Stimulated activated CD8-positive, alpha-beta memory T cell treated with anti-CD3 and anti-CD28 coated beads, Interleukin-4, amount 100 ng/mL, for 48 hours (primary cell): Measurements from ENCODE around the gene CEACAM19.

Source experiments
- DNase-seq: peaks from one replicate; pipeline ENCODE4 v3.0.0-alpha.2; 2020

CEACAM19 gene

GRCh38 chr19:44723952-44724319 lies 52.7 kb downstream of the CEACAM19 start:
- peak; percentile 87 for DNase-seq

GRCh38 chr19:44725251-44725650 lies 54.0 kb downstream of the CEACAM19 start:
- no peak for DNase-seq

DNA sequence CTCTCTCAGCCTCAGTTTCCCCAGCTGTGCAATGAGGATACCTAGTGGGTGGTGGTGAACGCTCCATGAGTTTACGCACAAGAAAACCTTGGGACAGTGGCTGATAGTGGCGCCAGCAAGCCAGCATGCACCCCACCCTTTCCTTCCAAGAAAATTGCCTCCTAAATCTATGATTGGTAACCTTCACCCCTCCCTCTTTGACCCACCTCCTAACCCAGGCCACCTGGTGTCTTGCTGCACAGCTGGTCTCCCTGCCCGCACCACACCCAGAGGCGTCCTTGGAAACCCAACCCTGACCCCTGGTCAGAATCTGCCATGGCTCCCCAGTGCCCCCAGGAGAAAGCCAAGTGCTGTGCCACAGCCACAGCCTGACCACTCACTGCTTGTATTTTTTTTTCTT lies 54.4 kb downstream of the CEACAM19 start:
- DNase-seq, result no peak

- DNase-seq, result no peak
Measured at GRCh38 chr19:44726465-44726864, 55.2 kb downstream of the CEACAM19 start.

- DNase-seq, result no peak
Measured at GRCh38 chr19:44728178-44728577, 56.9 kb downstream of the CEACAM19 start.

DNA sequence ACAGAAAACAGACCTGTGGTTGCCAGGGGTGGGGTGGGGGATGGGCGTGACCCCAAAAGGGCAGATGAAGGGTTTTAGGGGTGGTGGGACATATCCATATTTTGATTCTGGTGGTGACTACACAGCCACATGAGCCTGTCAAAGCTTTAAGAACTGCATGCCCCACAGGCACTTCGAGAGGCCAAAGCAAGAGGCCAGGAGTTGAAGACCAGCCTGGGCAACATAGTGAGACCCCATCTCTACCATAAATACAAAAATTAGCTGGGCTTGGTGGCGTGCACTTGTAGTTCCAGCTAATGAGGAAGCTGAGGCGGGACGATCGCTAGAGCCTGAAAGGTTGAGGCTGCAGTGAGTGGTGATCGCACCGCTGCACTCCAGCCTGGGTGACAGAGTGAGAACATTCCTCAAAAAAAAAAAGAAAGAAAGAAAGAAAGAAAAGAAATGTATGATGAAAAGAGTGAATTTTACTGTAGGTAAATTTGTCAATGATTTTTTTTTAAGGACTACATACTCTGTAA lies 58.3 kb downstream of the CEACAM19 start:
- no peak for DNase-seq

GRCh38 chr19:44731081-44731480 lies 59.8 kb downstream of the CEACAM19 start:
- DNase-seq, result no peak

GRCh38 chr19:44731622-44732021 lies 60.3 kb downstream of the CEACAM19 start:
- no peak for DNase-seq

DNA sequence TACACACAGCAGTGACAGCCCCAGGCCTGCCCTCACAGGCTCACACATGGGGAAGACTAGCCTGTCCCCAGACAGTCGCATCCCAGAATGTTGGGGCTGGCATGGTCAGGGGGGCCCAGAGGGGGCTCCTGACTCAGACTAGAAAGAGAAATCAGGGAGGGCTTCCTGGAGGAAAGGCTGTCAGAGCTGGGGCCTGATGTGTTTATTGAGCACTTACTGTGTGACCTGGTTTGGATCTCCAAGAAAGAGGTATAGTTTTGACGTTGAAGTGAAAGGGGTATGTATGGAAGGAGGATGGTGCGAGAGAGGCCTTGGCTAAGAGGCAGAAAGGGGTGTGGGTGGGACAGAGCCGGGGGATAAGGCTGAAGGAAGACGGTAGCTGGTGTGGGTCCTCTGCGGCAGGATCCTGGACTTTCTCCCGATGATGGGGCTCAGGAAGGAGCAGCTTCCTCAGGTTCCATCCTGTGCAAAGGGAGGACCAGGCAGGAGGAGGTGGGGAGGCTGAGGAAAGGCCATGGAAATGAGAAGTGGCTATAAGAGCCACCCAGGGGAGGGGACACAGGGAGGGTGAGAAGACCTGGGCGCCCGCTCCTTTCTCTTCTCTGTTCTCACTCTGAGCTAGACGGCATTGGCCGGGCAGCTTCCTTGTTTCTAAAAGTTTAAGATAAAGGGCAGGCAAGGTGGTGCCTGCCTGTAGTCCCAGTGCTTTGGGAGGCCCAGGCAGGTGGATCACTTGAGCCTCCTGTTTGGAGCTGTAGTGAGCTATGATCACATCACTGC lies 61.1 kb downstream of the CEACAM19 start:
- DNase-seq, result no peak
